ENCODE data around the gene HAPLN1.
"Not testable (repeated sequence)": the region's sequence is repeated elsewhere in the genome, so short reads cannot be mapped to it uniquely, and the experiment has no call there.

Gene HAPLN1

GRCh38 chr5:83720836-83721537 is at the start of gene HAPLN1:
TSS of gene HAPLN1 (minus strand) at chr5:83720855. CDS start at chr5:83673523, 47,332 bp downstream.
- peak; percentile 48 for DNase-seq (ENCODE audit: low spot score)
- FAIRE-seq: peak; percentile 27

GRCh38 chr5:83767409-83767992 is 46.8 kb upstream of the HAPLN1 start:
- no peak for FAIRE-seq
- no peak for DNase-seq (ENCODE audit: low spot score)

- no peak for FAIRE-seq
Measured at GRCh38 chr5:83764101-83764500, 43.4 kb upstream of the HAPLN1 start.

GRCh38 chr5:83760579-83760978 is 39.9 kb upstream of the HAPLN1 start:
- DNase-seq (ENCODE audit: low spot score): no peak
- no peak for FAIRE-seq

More at GRCh38 chr5:83764101-83764500, 43.4 kb upstream of the HAPLN1 start:
- no peak for DNase-seq (ENCODE audit: low spot score)

GRCh38 chr5:83752700-83753099 is 32.0 kb upstream of the HAPLN1 start:
- no peak for DNase-seq (ENCODE audit: low spot score)
- FAIRE-seq: no peak

- FAIRE-seq (no peak), DNase-seq (ENCODE audit: low spot score) (no peak)
Measured at GRCh38 chr5:83751201-83751600, 30.5 kb upstream of the HAPLN1 start.

GRCh38 chr5:83750749-83751148 is 30.1 kb upstream of the HAPLN1 start:
- FAIRE-seq (no peak), DNase-seq (ENCODE audit: low spot score) (no peak)

- no peak for DNase-seq (ENCODE audit: low spot score)
Measured at GRCh38 chr5:83745816-83746215, 25.2 kb upstream of the HAPLN1 start.

GRCh38 chr5:83744821-83745220 is 24.2 kb upstream of the HAPLN1 start:
- no peak for DNase-seq (ENCODE audit: low spot score)
- no peak for FAIRE-seq

More at GRCh38 chr5:83745816-83746215, 25.2 kb upstream of the HAPLN1 start:
- no peak for FAIRE-seq

- FAIRE-seq (no peak), DNase-seq (ENCODE audit: low spot score) (no peak)
Measured at GRCh38 chr5:83742089-83742488, 21.4 kb upstream of the HAPLN1 start.

GRCh38 chr5:83741571-83741970 is 20.9 kb upstream of the HAPLN1 start:
- no peak for FAIRE-seq
- no peak for DNase-seq (ENCODE audit: low spot score)

- FAIRE-seq (no peak), DNase-seq (ENCODE audit: low spot score) (no peak)
Measured at GRCh38 chr5:83740741-83741140, 20.1 kb upstream of the HAPLN1 start.

GRCh38 chr5:83736169-83736568 is 15.5 kb upstream of the HAPLN1 start:
- not testable (repeated sequence) for FAIRE-seq; DNase-seq (ENCODE audit: low spot score)

- not testable (repeated sequence) for FAIRE-seq; DNase-seq (ENCODE audit: low spot score)
Measured at GRCh38 chr5:83735058-83735457, 14.4 kb upstream of the HAPLN1 start.

- DNase-seq (ENCODE audit: low spot score) (no peak), FAIRE-seq (no peak)
Measured at GRCh38 chr5:83731638-83732037, 11.0 kb upstream of the HAPLN1 start.

- FAIRE-seq (no peak), DNase-seq (ENCODE audit: low spot score) (no peak)
Measured at GRCh38 chr5:83729362-83729761, 8.7 kb upstream of the HAPLN1 start.

- no peak for FAIRE-seq
Measured at GRCh38 chr5:83726912-83727311, 6.3 kb upstream of the HAPLN1 start.

GRCh38 chr5:83724935-83725334 is 4.3 kb upstream of the HAPLN1 start:
- DNase-seq (ENCODE audit: low spot score) (no peak), FAIRE-seq (no peak)

More at GRCh38 chr5:83726912-83727311, 6.3 kb upstream of the HAPLN1 start:
- no peak for DNase-seq (ENCODE audit: low spot score)

- FAIRE-seq: no peak
Measured at GRCh38 chr5:83724001-83724400, 3.3 kb upstream of the HAPLN1 start.

GRCh38 chr5:83723031-83723430 is 2.4 kb upstream of the HAPLN1 start:
- DNase-seq (ENCODE audit: low spot score): no peak
- FAIRE-seq: no peak

More at GRCh38 chr5:83724001-83724400, 3.3 kb upstream of the HAPLN1 start:
- DNase-seq (ENCODE audit: low spot score): no peak

- FAIRE-seq (peak; percentile 37), DNase-seq (ENCODE audit: low spot score) (peak; percentile 77)
Measured at GRCh38 chr5:83721953-83722901, 1.6 kb upstream of the HAPLN1 start.

Measured in urothelium cell line (cell line).